Measurements from ENCODE around the gene CPNE5. TPM values are rescaled to one million over a fixed set of nuclear protein-coding genes. Genes with fewer than 3 reads are reported as not detected.

Gene CPNE5
- total and polyA plus RNA-seq, 2 donors (not counting 1 experiment from before 2014, with no cell fraction given), result 0.02 TPM; not detected in 1

DNA sequence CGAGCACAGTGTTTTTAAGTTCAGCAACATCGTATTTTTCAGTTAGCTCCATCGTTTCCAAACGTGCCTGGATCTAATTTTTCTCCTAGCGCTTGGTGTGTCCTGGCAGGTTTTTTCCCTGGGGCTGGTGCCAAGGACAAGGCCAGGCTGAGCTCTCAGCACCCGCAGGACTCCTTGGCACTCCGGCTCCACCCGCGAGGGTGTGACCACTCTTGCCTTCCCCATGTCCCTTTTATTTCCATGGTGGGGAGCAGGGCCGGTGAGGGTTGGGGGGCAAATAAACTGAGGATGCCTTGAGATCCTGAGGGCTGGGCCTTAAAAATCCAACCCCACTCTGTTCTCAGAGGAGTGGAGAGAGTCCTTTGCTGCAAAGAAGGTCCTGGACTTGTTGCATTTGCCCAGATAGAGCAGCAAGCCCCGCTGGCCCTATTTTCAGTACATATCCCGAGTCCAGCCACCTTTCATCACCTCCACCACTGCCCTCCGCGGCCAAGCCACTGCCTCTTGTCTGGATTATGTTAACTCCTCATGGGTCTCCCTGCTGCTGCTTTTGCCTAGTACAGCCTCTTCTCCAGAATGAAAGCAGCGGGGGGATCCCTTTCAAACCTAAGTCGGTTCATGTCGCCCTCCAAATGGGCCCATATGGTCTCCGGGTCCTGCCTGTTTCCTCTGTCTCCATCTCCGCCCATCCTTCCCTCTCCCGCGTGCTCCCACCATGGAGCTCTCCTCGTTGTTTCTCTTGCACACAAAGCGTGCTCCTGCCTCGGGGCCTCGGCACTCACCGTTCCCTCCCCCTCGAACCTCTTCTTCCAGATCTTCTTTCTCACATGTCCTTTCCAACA is 146.2 kb downstream of the CPNE5 start:
- no peak overlapping the region for H3K9ac ChIP-seq (ENCODE audit: insufficient read depth, low read length)
- no peaks in the 10 kb centered on the region for H4K20me1 ChIP-seq (ENCODE audit: control insufficient read depth, extremely low read depth, insufficient read depth, low read length)
- TF ChIP-seq CTCF (conservative IDR thresholded peaks at IDR 0.05 in 1 of 2, IDR thresholded peaks at IDR 0.05 in 1 of 2; ENCODE audit: low read depth in 1 of 2, low read length in 2 of 2) (no peak), EZH2 (IDR thresholded peaks at IDR 0.05; ENCODE audit: low read length, missing control alignments) (no peak)
- no peaks in the 10 kb centered on the region for H3K4me1 ChIP-seq (ENCODE audit: control insufficient read depth, extremely low read depth, insufficient read depth, low read length)
- DNase-seq (ENCODE audit: low read depth in 2 of 2), result no peak
- no peaks in the 10 kb centered on the region for H3K9me3 ChIP-seq (ENCODE audit: control insufficient read depth, insufficient read depth, low read depth, low read length)
- no peaks in the 10 kb centered on the region for H3K79me2 ChIP-seq (ENCODE audit: control insufficient read depth, insufficient read depth, low read length)
- H3K4me3 ChIP-seq (replicated peaks in 1 of 4; ENCODE audit: control extremely low read depth in 1 of 4, insufficient read depth in 1 of 4, low read depth in 3 of 4, low read length in 4 of 4), result no peak overlapping the region
- no peaks in the 10 kb centered on the region for H3K27me3 ChIP-seq (ENCODE audit: control insufficient read depth, insufficient read depth, low read length)
- H2AFZ ChIP-seq (ENCODE audit: low read length), result no peak overlapping the region
- no peaks in the 10 kb centered on the region for H3K36me3 ChIP-seq (ENCODE audit: control insufficient read depth, insufficient read depth, low read length)
- H3K27ac ChIP-seq (ENCODE audit: insufficient read depth, low read length), result no peak overlapping the region
- H3K4me2 ChIP-seq (ENCODE audit: extremely low read depth, insufficient read depth, low read length), result no peak overlapping the region

- Histone ChIP-seq H3K79me2 (ENCODE audit: control insufficient read depth, insufficient read depth, low read length) (no peaks in the 10 kb centered on the region), H3K27me3 (ENCODE audit: control insufficient read depth, insufficient read depth, low read length) (no peaks in the 10 kb centered on the region), H3K4me1 (ENCODE audit: control insufficient read depth, extremely low read depth, insufficient read depth, low read length) (no peaks in the 10 kb centered on the region), H4K20me1 (ENCODE audit: control insufficient read depth, extremely low read depth, insufficient read depth, low read length) (no peaks in the 10 kb centered on the region), H3K9ac (ENCODE audit: insufficient read depth, low read length) (no peak overlapping the region), H3K9me3 (ENCODE audit: control insufficient read depth, insufficient read depth, low read depth, low read length) (no peaks in the 10 kb centered on the region), H3K36me3 (ENCODE audit: control insufficient read depth, insufficient read depth, low read length) (no peaks in the 10 kb centered on the region), H3K27ac (ENCODE audit: insufficient read depth, low read length) (no peak overlapping the region), H3K4me2 (ENCODE audit: extremely low read depth, insufficient read depth, low read length) (no peak overlapping the region), H2AFZ (ENCODE audit: low read length) (no peak overlapping the region), H3K4me3 (replicated peaks in 1 of 4; ENCODE audit: control extremely low read depth in 1 of 4, insufficient read depth in 1 of 4, low read depth in 3 of 4, low read length in 4 of 4) (no peak overlapping the region)
- no peak for TF ChIP-seq EZH2 (IDR thresholded peaks at IDR 0.05; ENCODE audit: low read length, missing control alignments)
- TF ChIP-seq CTCF (conservative IDR thresholded peaks at IDR 0.05 in 1 of 2, IDR thresholded peaks at IDR 0.05 in 1 of 2; ENCODE audit: low read depth in 1 of 2, low read length in 2 of 2), result no peak
- no peak for DNase-seq (ENCODE audit: low read depth in 2 of 2)
These were observed 147.0 kb downstream of the CPNE5 start for GRCh38 chr6:36692220-36692619.

GRCh38 chr6:36691612-36692011 is 147.6 kb downstream of the CPNE5 start:
- no peak overlapping the region for H3K4me2 ChIP-seq (ENCODE audit: extremely low read depth, insufficient read depth, low read length)
- H3K4me1 ChIP-seq (ENCODE audit: control insufficient read depth, extremely low read depth, insufficient read depth, low read length), result no peaks in the 10 kb centered on the region
- H3K4me3 ChIP-seq (replicated peaks in 1 of 4; ENCODE audit: control extremely low read depth in 1 of 4, insufficient read depth in 1 of 4, low read depth in 3 of 4, low read length in 4 of 4), result no peak overlapping the region
- no peak overlapping the region for H2AFZ ChIP-seq (ENCODE audit: low read length)
- no peaks in the 10 kb centered on the region for H4K20me1 ChIP-seq (ENCODE audit: control insufficient read depth, extremely low read depth, insufficient read depth, low read length)
- no peaks in the 10 kb centered on the region for H3K27me3 ChIP-seq (ENCODE audit: control insufficient read depth, insufficient read depth, low read length)
- H3K9me3 ChIP-seq (ENCODE audit: control insufficient read depth, insufficient read depth, low read depth, low read length), result no peaks in the 10 kb centered on the region
- H3K36me3 ChIP-seq (ENCODE audit: control insufficient read depth, insufficient read depth, low read length), result peaks cover 5% of the 10 kb centered on the region
- no peak for DNase-seq (ENCODE audit: low read depth in 2 of 2)
- H3K79me2 ChIP-seq (ENCODE audit: control insufficient read depth, insufficient read depth, low read length), result no peaks in the 10 kb centered on the region
- H3K27ac ChIP-seq (ENCODE audit: insufficient read depth, low read length), result no peak overlapping the region
- TF ChIP-seq EZH2 (IDR thresholded peaks at IDR 0.05; ENCODE audit: low read length, missing control alignments), result no peak
- no peak for TF ChIP-seq CTCF (conservative IDR thresholded peaks at IDR 0.05 in 1 of 2, IDR thresholded peaks at IDR 0.05 in 1 of 2; ENCODE audit: low read depth in 1 of 2, low read length in 2 of 2)
- no peak overlapping the region for H3K9ac ChIP-seq (ENCODE audit: insufficient read depth, low read length)
